ENCODE results near the gene AMER1. TPM values are rescaled to one million over a fixed set of nuclear protein-coding genes. Genes with fewer than 3 reads are reported as not detected.

The AMER1 gene
- total and polyA plus RNA-seq, 2 of the 8 experiments (the other 6 are each of a cell fraction or from before 2014, with no cell fraction given): 3.3 to 9.4 TPM

DNA sequence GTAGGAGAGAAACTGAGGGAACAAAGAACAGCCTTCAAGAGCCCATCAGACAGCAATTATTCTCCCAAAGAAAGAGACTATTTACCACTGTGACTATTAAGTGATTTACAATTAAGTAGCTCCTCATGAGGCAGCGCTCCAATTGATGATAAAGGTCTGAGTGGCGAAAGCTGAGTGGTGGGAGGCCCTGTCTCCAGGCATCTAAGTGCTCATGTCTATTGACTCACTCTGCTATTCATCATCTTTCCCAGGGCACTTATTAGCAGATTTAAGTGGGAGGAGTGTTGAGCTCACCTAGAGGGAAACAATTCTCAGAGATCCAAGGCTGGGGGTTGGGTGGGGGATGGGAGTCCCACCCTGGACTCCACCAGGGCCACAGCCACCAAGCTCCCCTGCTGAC, 23.3 kb downstream of the AMER1 start (continued):
- TF ChIP-seq RBBP5 (IDR thresholded peaks at IDR 0.05; ENCODE audit: borderline replicate concordance, low read depth, low read length) (no peak), SP2 (IDR thresholded peaks at IDR 0.05; ENCODE audit: low read length) (no peak), TEAD4 (IDR thresholded peaks at IDR 0.05; ENCODE audit: low read depth, low read length) (no peak), YY1 (IDR thresholded peaks at IDR 0.05; ENCODE audit: low read depth, low read length) (no peak)
- TF ChIP-seq, protein P1, sequence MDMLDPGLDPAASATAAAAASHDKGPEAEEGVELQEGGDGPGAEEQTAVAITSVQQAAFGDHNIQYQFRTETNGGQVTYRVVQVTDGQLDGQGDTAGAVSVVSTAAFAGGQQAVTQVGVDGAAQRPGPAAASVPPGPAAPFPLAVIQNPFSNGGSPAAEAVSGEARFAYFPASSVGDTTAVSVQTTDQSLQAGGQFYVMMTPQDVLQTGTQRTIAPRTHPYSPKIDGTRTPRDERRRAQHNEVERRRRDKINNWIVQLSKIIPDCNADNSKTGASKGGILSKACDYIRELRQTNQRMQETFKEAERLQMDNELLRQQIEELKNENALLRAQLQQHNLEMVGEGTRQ (IDR thresholded peaks at IDR 0.05; ENCODE audit: low read length): no peak
- TF ChIP-seq, protein P2, sequence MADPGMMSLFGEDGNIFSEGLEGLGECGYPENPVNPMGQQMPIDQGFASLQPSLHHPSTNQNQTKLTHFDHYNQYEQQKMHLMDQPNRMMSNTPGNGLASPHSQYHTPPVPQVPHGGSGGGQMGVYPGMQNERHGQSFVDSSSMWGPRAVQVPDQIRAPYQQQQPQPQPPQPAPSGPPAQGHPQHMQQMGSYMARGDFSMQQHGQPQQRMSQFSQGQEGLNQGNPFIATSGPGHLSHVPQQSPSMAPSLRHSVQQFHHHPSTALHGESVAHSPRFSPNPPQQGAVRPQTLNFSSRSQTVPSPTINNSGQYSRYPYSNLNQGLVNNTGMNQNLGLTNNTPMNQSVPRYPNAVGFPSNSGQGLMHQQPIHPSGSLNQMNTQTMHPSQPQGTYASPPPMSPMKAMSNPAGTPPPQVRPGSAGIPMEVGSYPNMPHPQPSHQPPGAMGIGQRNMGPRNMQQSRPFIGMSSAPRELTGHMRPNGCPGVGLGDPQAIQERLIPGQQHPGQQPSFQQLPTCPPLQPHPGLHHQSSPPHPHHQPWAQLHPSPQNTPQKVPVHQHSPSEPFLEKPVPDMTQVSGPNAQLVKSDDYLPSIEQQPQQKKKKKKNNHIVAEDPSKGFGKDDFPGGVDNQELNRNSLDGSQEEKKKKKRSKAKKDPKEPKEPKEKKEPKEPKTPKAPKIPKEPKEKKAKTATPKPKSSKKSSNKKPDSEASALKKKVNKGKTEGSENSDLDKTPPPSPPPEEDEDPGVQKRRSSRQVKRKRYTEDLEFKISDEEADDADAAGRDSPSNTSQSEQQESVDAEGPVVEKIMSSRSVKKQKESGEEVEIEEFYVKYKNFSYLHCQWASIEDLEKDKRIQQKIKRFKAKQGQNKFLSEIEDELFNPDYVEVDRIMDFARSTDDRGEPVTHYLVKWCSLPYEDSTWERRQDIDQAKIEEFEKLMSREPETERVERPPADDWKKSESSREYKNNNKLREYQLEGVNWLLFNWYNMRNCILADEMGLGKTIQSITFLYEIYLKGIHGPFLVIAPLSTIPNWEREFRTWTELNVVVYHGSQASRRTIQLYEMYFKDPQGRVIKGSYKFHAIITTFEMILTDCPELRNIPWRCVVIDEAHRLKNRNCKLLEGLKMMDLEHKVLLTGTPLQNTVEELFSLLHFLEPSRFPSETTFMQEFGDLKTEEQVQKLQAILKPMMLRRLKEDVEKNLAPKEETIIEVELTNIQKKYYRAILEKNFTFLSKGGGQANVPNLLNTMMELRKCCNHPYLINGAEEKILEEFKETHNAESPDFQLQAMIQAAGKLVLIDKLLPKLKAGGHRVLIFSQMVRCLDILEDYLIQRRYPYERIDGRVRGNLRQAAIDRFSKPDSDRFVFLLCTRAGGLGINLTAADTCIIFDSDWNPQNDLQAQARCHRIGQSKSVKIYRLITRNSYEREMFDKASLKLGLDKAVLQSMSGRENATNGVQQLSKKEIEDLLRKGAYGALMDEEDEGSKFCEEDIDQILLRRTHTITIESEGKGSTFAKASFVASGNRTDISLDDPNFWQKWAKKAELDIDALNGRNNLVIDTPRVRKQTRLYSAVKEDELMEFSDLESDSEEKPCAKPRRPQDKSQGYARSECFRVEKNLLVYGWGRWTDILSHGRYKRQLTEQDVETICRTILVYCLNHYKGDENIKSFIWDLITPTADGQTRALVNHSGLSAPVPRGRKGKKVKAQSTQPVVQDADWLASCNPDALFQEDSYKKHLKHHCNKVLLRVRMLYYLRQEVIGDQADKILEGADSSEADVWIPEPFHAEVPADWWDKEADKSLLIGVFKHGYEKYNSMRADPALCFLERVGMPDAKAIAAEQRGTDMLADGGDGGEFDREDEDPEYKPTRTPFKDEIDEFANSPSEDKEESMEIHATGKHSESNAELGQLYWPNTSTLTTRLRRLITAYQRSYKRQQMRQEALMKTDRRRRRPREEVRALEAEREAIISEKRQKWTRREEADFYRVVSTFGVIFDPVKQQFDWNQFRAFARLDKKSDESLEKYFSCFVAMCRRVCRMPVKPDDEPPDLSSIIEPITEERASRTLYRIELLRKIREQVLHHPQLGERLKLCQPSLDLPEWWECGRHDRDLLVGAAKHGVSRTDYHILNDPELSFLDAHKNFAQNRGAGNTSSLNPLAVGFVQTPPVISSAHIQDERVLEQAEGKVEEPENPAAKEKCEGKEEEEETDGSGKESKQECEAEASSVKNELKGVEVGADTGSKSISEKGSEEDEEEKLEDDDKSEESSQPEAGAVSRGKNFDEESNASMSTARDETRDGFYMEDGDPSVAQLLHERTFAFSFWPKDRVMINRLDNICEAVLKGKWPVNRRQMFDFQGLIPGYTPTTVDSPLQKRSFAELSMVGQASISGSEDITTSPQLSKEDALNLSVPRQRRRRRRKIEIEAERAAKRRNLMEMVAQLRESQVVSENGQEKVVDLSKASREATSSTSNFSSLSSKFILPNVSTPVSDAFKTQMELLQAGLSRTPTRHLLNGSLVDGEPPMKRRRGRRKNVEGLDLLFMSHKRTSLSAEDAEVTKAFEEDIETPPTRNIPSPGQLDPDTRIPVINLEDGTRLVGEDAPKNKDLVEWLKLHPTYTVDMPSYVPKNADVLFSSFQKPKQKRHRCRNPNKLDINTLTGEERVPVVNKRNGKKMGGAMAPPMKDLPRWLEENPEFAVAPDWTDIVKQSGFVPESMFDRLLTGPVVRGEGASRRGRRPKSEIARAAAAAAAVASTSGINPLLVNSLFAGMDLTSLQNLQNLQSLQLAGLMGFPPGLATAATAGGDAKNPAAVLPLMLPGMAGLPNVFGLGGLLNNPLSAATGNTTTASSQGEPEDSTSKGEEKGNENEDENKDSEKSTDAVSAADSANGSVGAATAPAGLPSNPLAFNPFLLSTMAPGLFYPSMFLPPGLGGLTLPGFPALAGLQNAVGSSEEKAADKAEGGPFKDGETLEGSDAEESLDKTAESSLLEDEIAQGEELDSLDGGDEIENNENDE (IDR thresholded peaks at IDR 0.05; ENCODE audit: insufficient replicate concordance, low read length): no peak
- TF ChIP-seq, protein P3, sequence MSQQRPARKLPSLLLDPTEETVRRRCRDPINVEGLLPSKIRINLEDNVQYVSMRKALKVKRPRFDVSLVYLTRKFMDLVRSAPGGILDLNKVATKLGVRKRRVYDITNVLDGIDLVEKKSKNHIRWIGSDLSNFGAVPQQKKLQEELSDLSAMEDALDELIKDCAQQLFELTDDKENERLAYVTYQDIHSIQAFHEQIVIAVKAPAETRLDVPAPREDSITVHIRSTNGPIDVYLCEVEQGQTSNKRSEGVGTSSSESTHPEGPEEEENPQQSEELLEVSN (IDR thresholded peaks at IDR 0.05): no peak

All from H1 (cell line).